AG04449 (cell line): ENCODE data around the gene PTPRM.

Experiments used
- CTCF ChIA-PET: fragments of 350-600 bp; formaldehyde crosslinking; extraction: SDS; loops from one replicate; lab custom pipeline; 2021; ENCODE audit warnings: antibody characterized with exemption; lab: Yijun Ruan, JAX
- POLR2A ChIA-PET: fragments of 400-600, 350-600 bp; formaldehyde crosslinking; extraction: SDS; loops from one replicate; lab custom pipeline; 2020; ENCODE audit warnings: antibody characterized with exemption, inconsistent platforms; lab: Yijun Ruan, JAX
- DNase-seq: peaks from one replicate; pipeline ENCODE4 v3.0.0-alpha.2; 2010; ENCODE audit warnings: low read depth, low spot score
- H3K4me3 ChIP-seq: 2 replicates; pipeline ENCODE4 v1.5.1; 2011; ENCODE audit warnings: low read depth, mild to moderate bottlenecking, control low read depth, low read length
- TF ChIP-seq, protein P1 (sequence below): IDR thresholded peaks from one replicate; pipeline ENCODE4 v1.5.1; 2011; ENCODE audit warnings: mild to moderate bottlenecking, moderate library complexity, low read length, control low read depth, inconsistent platforms; ENCODE audit not compliant: insufficient read depth; ENCODE audit errors: missing control alignments

PTPRM gene

DNA sequence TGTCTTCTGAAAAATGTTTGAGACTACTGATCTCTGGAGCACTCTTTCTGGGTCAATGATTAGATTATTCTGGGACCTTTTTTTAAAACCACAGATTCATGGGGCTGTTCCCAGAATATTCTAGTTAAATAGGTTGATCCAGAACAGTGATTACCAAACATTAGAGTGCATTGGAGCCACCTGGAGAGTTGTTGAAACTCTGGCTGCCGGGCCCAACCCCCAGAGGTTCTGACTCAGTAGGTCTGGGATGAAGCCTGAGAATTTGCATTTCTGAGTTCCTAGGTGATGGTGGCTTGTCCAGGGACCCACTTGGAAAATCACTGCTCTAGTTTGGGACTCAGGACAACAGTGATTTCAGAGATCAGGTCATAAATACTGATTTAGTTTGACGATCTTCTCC is 197.3 kb downstream of the PTPRM start:
- ChIA-PET CTCF (no interaction called here), POLR2A (no interaction called here)
- H3K4me3 ChIP-seq = no peak overlapping the region
- DNase-seq = no peak
- TF ChIP-seq, protein P1, sequence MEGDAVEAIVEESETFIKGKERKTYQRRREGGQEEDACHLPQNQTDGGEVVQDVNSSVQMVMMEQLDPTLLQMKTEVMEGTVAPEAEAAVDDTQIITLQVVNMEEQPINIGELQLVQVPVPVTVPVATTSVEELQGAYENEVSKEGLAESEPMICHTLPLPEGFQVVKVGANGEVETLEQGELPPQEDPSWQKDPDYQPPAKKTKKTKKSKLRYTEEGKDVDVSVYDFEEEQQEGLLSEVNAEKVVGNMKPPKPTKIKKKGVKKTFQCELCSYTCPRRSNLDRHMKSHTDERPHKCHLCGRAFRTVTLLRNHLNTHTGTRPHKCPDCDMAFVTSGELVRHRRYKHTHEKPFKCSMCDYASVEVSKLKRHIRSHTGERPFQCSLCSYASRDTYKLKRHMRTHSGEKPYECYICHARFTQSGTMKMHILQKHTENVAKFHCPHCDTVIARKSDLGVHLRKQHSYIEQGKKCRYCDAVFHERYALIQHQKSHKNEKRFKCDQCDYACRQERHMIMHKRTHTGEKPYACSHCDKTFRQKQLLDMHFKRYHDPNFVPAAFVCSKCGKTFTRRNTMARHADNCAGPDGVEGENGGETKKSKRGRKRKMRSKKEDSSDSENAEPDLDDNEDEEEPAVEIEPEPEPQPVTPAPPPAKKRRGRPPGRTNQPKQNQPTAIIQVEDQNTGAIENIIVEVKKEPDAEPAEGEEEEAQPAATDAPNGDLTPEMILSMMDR = no peak

DNA sequence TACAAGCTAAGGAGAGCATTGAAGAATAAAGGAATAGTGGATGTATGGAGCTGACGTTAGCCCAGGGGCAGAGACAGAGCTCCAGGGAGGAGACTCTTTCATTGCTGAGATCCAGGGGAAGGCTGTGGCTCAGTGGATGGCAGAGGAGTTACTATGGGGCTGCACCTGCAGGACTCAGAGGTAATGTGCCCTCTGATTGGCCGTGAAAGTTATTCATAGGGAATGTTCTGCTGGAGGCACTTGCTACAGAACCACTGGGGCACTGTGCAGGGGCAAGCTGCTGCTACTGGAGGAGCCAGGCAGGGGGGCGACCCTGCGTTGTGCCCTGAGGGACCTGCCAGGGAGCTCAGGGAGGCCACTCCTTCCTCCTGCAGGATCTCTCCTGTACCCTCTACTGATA is 199.2 kb downstream of the PTPRM start:
- TF ChIP-seq, protein P1 = no peak
- POLR2A ChIA-PET = no interaction called here
- CTCF ChIA-PET = interaction anchor here (1.5 kb wide), 1 partner anchor 32 kb away, joined by 3 read pairs; no protein-coding TSS in a partner anchor
- no peak overlapping the region for H3K4me3 ChIP-seq
- no peak for DNase-seq

DNA sequence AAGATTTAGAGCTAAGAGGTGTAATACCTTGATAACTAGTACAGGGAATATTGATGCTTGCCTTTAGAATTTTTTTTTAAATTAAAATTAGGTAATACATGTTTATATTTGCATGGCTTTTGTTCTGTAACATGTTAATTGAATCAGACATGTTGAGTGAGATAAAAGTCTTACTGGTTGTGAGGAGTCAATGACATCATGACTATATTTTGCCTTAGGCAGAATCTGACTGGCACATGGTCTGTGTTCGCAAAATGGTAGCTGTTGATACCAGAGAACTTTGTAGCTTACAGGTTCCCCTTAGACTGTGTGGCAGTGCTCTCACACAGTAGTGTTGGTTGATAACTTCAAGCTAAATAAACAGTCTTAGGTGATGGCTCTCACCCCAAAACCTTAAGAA is 199.7 kb downstream of the PTPRM start:
- CTCF ChIA-PET = interaction anchor here (0.8 to 1.5 kb wide), 2 partner anchors 18 to 32 kb away, joined by 3 read pairs; no protein-coding TSS in a partner anchor
- no peak overlapping the region for H3K4me3 ChIP-seq
- TF ChIP-seq, protein P1 = no peak
- POLR2A ChIA-PET = no interaction called here
- DNase-seq = no peak

GRCh38 chr18:7770908-7771307 is 203.8 kb downstream of the PTPRM start:
- no peak for DNase-seq
- POLR2A ChIA-PET = no interaction called here
- CTCF ChIA-PET = interaction anchor here (0.9 to 2.2 kb wide), 2 partner anchors 19 to 203 kb away, joined by 3 to 7 read pairs; no protein-coding TSS in a partner anchor
- no peak overlapping the region for H3K4me3 ChIP-seq
- TF ChIP-seq, protein P1 = no peak

DNA sequence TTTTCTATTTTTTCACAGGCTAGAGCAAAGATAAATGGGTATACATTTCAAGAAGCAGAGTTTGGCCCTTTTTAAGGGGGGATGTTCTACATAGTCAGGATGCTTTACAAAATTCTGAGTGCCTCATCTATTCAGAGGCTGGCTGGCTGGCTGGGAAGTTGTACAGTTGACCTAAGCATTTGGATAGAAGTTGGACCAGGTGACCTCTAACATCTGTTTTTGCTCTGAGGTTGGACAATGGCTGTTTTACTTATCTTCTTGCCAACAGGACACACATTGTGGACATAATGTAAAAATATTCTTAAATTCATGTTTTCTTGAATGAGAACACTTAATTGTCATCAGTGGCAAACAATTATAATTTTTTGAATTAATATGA is 205.4 kb downstream of the PTPRM start:
- TF ChIP-seq, protein P1 = no peak
- ChIA-PET POLR2A (no interaction called here), CTCF (interaction anchor here (2.2 kb wide), 1 partner anchor 18 kb away, joined by 7 read pairs; no protein-coding TSS in a partner anchor)
- no peak for DNase-seq
- no peak overlapping the region for H3K4me3 ChIP-seq

- TF ChIP-seq, protein P1 = no peak
- no peak for DNase-seq
- ChIA-PET POLR2A (no interaction called here), CTCF (interaction anchor here (2.5 kb wide), 1 partner anchor 17 kb away, joined by 10 read pairs; no protein-coding TSS in a partner anchor)
- no peak overlapping the region for H3K4me3 ChIP-seq
Observed at GRCh38 chr18:7772951-7773350, 205.8 kb downstream of the PTPRM start.
